Tibial nerve (tissue), 4 donors: ENCODE results near the gene FUT8. TPM values are rescaled to one million over a fixed set of nuclear protein-coding genes. Genes with fewer than 3 reads are reported as not detected.

Experiments used
- DNase-seq, 2 donors: peaks; one replicate each; pipeline ENCODE4 v3.0.0-alpha.2; 2019; ENCODE audit warnings: low spot score in 2 of 2
- H3K27ac ChIP-seq, 4 donors: fragments of 200-600 bp; sonication (generic) in 3 of 4; one replicate each; pipeline ENCODE4 v1.5.1; 2017 to 2019; ENCODE audit warnings: mild to moderate bottlenecking in 1 of 4
- H3K27me3 ChIP-seq, 2 donors: fragments of 200-600 bp; sonication (generic) in 1 of 2; one replicate each; pipeline versions ENCODE4 v1.5.1 to v1.6.0; 2017 to 2019
- H3K36me3 ChIP-seq, 3 donors: fragments of 200-600 bp; sonication (generic); one replicate each; pipeline ENCODE4 v1.5.1; 2018 to 2019
- H3K4me1 ChIP-seq, 4 donors: fragments of 200-600 bp; sonication (generic) in 3 of 4; one replicate each; pipeline ENCODE4 v1.5.1; 2017 to 2019
- H3K4me3 ChIP-seq, 4 donors: fragments of 200-600 bp; sonication (generic) in 3 of 4; one replicate each; pipeline ENCODE4 v1.5.1; 2017 to 2019; ENCODE audit warnings: mild to moderate bottlenecking in 1 of 4, moderate library complexity in 1 of 4
- H3K9me3 ChIP-seq, 4 donors: fragments of 200-600 bp; sonication (generic) in 3 of 4; one replicate each; pipeline ENCODE4 v1.5.1; 2017 to 2019
- EP300 ChIP-seq, 2 donors: sonication (generic); formaldehyde crosslinking; IDR thresholded peaks; one replicate each; pipeline ENCODE4 v1.6.1; 2017; ENCODE audit warnings: antibody characterized with exemption in 2 of 2, mild to moderate bottlenecking in 1 of 2
- POLR2A ChIP-seq, 2 donors: fragments of 450-650 bp; IDR thresholded peaks; one replicate each; pipeline ENCODE4 v1.6.1; 2017; ENCODE audit warnings: antibody characterized with exemption in 2 of 2, mild to moderate bottlenecking in 2 of 2, moderate library complexity in 2 of 2
- WGBS, 2 donors: methylation state at CpG; one replicate each; pipeline ENCODE4 v1.1.5; 2018; 5-methylcytosine and 5-hydroxymethylcytosine counted together
- total RNA-seq, 4 donors: library from RNA; depleted of rRNA; stranded (reverse); fragments of >200 nt; gene quantifications; one replicate each; pipeline ENCODE4 v1.1.0, GENCODE V29; 2016
- TF ChIP-seq, protein P1 (sequence below), 5 experiments: fragments of 200-600 bp in 3 of 5; fragments of 450-650 bp in 2 of 5; sonication (generic) in 3 of 5; IDR thresholded peaks; one replicate each; pipeline ENCODE4 v1.5.1; 2016 to 2019; ENCODE audit warnings: antibody characterized with exemption in 5 of 5, mild to moderate bottlenecking in 3 of 5, moderate library complexity in 2 of 5

Gene FUT8
- total RNA-seq, 4 donors from 2014 or later, result 69.6 to 114 (median 91.2) TPM

DNA sequence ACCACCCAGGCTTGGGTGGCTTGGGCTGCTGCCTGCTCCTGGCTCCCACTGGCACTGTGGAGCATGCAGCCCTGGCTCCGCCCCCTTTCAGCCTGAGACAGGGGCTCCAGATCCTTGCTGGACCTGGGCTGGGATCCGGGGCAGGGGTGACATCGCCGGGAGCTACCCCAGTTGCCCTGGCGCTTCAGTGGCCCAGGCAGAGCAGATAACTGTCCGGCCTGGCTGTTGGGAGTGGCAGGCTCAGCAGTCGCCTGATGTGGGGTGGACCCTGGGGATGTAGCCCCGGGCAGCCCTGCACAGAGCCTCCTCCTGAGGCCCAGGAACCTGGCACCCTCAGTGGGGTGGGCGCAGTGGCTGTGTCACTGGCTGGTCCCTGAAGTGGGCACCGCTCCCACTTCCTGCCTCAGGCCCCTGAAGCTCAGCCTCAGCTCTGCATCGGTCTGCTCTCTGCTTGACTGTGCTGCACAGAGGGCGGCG is 57.9 kb downstream of the FUT8 start:
- Histone ChIP-seq H3K36me3 (peaks cover 0 to 5% (median 0%) of the 10 kb centered on the region in 3 donors), H3K27me3 (no peaks in the 10 kb centered on the region), H3K9me3 (no peaks in the 10 kb centered on the region), H3K27ac (no peak overlapping the region), H3K4me3 (no peak overlapping the region), H3K4me1 (peaks cover 0 to 15% (median 0%) of the 10 kb centered on the region in 4 donors)
- TF ChIP-seq POLR2A (IDR thresholded peaks at IDR 0.05), result no peak
- 89 to 96% methylated on average over 4 to 13 of the region's 13 CpGs for WGBS, 2 donors
- no peak for DNase-seq

DNA sequence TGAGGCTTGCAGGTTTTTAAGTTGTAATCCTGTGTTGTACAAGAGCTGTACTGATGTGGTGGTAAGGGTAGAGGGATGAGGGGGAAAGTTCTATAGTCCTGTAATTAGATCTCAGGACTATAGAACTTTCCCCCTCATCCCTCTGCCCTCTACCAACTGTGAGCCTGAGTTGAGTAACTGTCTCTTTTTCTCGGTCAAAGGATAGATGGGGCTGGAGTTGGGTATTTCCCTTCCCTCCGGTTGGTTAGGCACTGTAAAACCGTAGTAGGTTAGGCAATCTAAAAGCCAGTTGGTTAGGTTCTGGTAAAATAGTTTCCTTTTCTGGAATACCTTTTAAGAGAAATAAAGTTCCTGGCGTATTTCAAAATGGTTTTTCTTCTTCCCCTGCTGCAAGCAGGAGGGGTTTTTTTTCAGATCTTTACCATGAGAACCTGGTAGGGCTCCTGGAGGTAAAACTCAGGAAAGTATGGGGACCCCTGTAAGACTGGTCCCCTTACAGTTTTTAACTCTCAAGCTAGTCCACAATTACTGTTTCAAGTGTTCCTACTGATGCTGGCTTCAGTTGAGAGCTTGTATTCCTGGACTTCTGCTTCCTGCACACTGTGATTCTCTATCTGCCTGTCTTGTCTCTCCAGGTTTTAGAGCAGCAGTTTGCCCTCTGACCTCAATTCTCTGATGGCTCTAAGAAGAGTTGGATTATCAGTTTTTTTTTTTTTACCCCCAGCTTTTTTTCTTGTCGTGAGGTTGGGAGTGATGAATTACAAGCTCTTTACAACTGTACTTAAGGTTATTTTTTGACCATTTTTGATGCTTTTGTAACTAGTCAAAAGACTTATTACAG is 58.7 kb downstream of the FUT8 start:
- Histone ChIP-seq H3K4me1 (peaks cover 0 to 15% (median 0%) of the 10 kb centered on the region in 4 donors), H3K9me3 (no peaks in the 10 kb centered on the region), H3K27ac (no peak overlapping the region), H3K27me3 (no peaks in the 10 kb centered on the region), H3K4me3 (no peak overlapping the region), H3K36me3 (peaks cover 0 to 5% (median 0%) of the 10 kb centered on the region in 3 donors)
- TF ChIP-seq EP300 (IDR thresholded peaks at IDR 0.05), result no peak
- TF ChIP-seq POLR2A (IDR thresholded peaks at IDR 0.05), result no peak
- no peak for DNase-seq
- 72 to 74% methylated on average over 5 of the region's 5 CpGs for WGBS, 2 donors

DNA sequence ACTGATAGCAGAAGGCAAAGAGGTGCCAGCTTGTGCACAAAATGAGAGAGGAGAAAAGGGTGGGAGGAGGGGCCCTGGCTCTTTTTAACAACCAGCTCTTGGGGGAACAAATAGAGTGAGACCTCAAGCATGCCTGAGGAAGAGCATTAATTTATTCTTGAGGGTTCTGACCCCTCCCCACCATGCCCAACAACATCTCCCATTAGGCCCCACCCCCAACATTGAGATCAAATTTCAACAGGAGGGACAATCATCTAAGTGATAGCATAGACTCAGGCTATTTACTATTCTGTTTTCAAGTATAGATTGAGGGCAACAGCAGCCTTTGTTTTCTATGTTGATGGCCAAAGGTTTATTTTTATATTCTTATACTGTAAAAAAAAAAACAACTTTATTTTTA is 59.7 kb downstream of the FUT8 start:
- no peaks in the 10 kb centered on the region for H3K27me3 ChIP-seq
- H3K4me3 ChIP-seq, result no peak overlapping the region
- peaks cover 0 to 5% (median 0%) of the 10 kb centered on the region in 3 donors for H3K36me3 ChIP-seq
- TF ChIP-seq POLR2A (IDR thresholded peaks at IDR 0.05) (no peak), EP300 (IDR thresholded peaks at IDR 0.05) (no peak)
- TF ChIP-seq, protein P1, sequence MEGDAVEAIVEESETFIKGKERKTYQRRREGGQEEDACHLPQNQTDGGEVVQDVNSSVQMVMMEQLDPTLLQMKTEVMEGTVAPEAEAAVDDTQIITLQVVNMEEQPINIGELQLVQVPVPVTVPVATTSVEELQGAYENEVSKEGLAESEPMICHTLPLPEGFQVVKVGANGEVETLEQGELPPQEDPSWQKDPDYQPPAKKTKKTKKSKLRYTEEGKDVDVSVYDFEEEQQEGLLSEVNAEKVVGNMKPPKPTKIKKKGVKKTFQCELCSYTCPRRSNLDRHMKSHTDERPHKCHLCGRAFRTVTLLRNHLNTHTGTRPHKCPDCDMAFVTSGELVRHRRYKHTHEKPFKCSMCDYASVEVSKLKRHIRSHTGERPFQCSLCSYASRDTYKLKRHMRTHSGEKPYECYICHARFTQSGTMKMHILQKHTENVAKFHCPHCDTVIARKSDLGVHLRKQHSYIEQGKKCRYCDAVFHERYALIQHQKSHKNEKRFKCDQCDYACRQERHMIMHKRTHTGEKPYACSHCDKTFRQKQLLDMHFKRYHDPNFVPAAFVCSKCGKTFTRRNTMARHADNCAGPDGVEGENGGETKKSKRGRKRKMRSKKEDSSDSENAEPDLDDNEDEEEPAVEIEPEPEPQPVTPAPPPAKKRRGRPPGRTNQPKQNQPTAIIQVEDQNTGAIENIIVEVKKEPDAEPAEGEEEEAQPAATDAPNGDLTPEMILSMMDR (IDR thresholded peaks at IDR 0.05), result no peak
- no peak overlapping the region for H3K27ac ChIP-seq
- no peak for DNase-seq
- no peaks in the 10 kb centered on the region for H3K9me3 ChIP-seq
- peaks cover 0 to 15% (median 0%) of the 10 kb centered on the region in 4 donors for H3K4me1 ChIP-seq

GRCh38 chr14:65476273-65476941 is 63.9 kb downstream of the FUT8 start:
- Histone ChIP-seq H3K4me1 (peaks cover 0 to 12% (median 0%) of the 10 kb centered on the region in 4 donors), H3K4me3 (no peak overlapping the region), H3K36me3 (no peaks in the 10 kb centered on the region), H3K27me3 (no peaks in the 10 kb centered on the region), H3K9me3 (no peaks in the 10 kb centered on the region), H3K27ac (no peak overlapping the region)
- WGBS, 2 donors, result 87 to 94% methylated on average over 2 of the region's 2 CpGs
- DNase-seq, result no peak
- TF ChIP-seq, protein P1 (IDR thresholded peaks at IDR 0.05), result no peak
- TF ChIP-seq POLR2A (IDR thresholded peaks at IDR 0.05) (no peak), EP300 (IDR thresholded peaks at IDR 0.05) (no peak)

- Histone ChIP-seq H3K36me3 (no peaks in the 10 kb centered on the region), H3K9me3 (no peaks in the 10 kb centered on the region), H3K27ac (no peak overlapping the region), H3K4me3 (no peak overlapping the region), H3K4me1 (peaks cover 0 to 9% (median 0%) of the 10 kb centered on the region in 4 donors), H3K27me3 (no peaks in the 10 kb centered on the region)
- TF ChIP-seq, protein P1 (IDR thresholded peaks at IDR 0.05), result no peak
- no peak for TF ChIP-seq POLR2A (IDR thresholded peaks at IDR 0.05)
- no peak for TF ChIP-seq EP300 (IDR thresholded peaks at IDR 0.05)
- WGBS, 2 donors, result 68 to 85% methylated on average over 1 of the region's 1 CpG
- no peak for DNase-seq
These were observed 64.4 kb downstream of the FUT8 start for GRCh38 chr14:65476942-65477318.

GRCh38 chr14:65478017-65478416 is 65.5 kb downstream of the FUT8 start:
- 87 to 96% methylated on average over 4 of the region's 4 CpGs for WGBS, 2 donors

More at GRCh38 chr14:65478017-65478416, 65.5 kb downstream of the FUT8 start:
- no peak overlapping the region for H3K27ac ChIP-seq
- no peaks in the 10 kb centered on the region for H3K9me3 ChIP-seq
- TF ChIP-seq, protein P1 (IDR thresholded peaks at IDR 0.05), result no peak
- TF ChIP-seq POLR2A (IDR thresholded peaks at IDR 0.05) (no peak), EP300 (IDR thresholded peaks at IDR 0.05) (no peak)
- no peak for DNase-seq
- no peaks in the 10 kb centered on the region for H3K27me3 ChIP-seq
- no peak overlapping the region for H3K4me3 ChIP-seq
- H3K4me1 ChIP-seq, result peaks cover 0 to 17% (median 0%) of the 10 kb centered on the region in 4 donors
- no peaks in the 10 kb centered on the region for H3K36me3 ChIP-seq
